Ectodermal cell (in vitro differentiated cells): Measurements from ENCODE around the gene ANKRD66. TPM values are rescaled to one million over a fixed set of nuclear protein-coding genes. Genes with fewer than 3 reads are reported as not detected.

Experiments
- H3K27ac ChIP-seq: 2 replicates; pipeline ENCODE4 v1.7.0; 2013; ENCODE audit warnings: mild to moderate bottlenecking, low read depth, low read length; ENCODE audit not compliant: insufficient read depth, poor library complexity, severe bottlenecking
- H3K27me3 ChIP-seq: 2 replicates; pipeline ENCODE4 v1.7.0; 2013; ENCODE audit warnings: mild to moderate bottlenecking, low read length; ENCODE audit not compliant: insufficient read depth, control insufficient read depth, poor library complexity, severe bottlenecking
- H3K36me3 ChIP-seq: one replicate; pipeline ENCODE4 v1.7.0; 2013; ENCODE audit warnings: low read length; ENCODE audit not compliant: control insufficient read depth, insufficient read depth
- H3K4me1 ChIP-seq: one replicate; pipeline ENCODE4 v1.7.0; 2013; ENCODE audit warnings: low read length; ENCODE audit not compliant: control insufficient read depth, insufficient read depth
- H3K4me3 ChIP-seq: 2 replicates; pipeline ENCODE4 v1.7.0; 2013; ENCODE audit warnings: low read depth, low read length, control low read depth; ENCODE audit not compliant: insufficient read depth
- H3K9me3 ChIP-seq: 2 replicates; pipeline ENCODE4 v1.7.0; 2013; ENCODE audit warnings: mild to moderate bottlenecking, low read length, moderate library complexity; ENCODE audit not compliant: control insufficient read depth
- WGBS, 2 experiments: methylation state at CpG; one replicate each; pipeline ENCODE4 v1.1.7; 2013; ENCODE audit warnings: missing lambda C conversion rate in 2 of 2; 5-methylcytosine and 5-hydroxymethylcytosine counted together
- polyA plus RNA-seq, 4 experiments: library from polyadenylated mRNA; stranded (reverse); fragments of 50-300 nt; gene quantifications; one replicate each; pipeline ENCODE4 v1.2.3, GENCODE V29; 2013

Gene ANKRD66
- polyA plus RNA-seq (2013, experiment 1 of 4): not detected
- polyA plus RNA-seq (2013, experiment 2 of 4): not detected
- not detected for polyA plus RNA-seq (2013, experiment 3 of 4)
- 0.12 TPM for polyA plus RNA-seq (2013, experiment 4 of 4)

- Histone ChIP-seq H3K27ac (no peak within 1 kb of the TSS), H3K36me3 (no peaks in the 10 kb centered on the region), H3K4me1 (no peaks in the 10 kb centered on the region), H3K4me3 (no peak within 1 kb of the TSS), H3K27me3 (no peaks in the 10 kb centered on the region), H3K9me3 (no peaks in the 10 kb centered on the region)
- 38 to 50% methylated on average over 1 of the region's 1 CpG for WGBS, 2 experiments
These were observed at the start of gene ANKRD66 for GRCh38 chr6:46746696-46747095. ANKRD66 (plus strand) TSS chr6:46746933; CDS start chr6:46751949, 5,016 bp downstream.

- Histone ChIP-seq H3K9me3 (no peaks in the 10 kb centered on the region), H3K27me3 (no peaks in the 10 kb centered on the region), H3K27ac (no peak overlapping the region), H3K4me3 (no peak overlapping the region), H3K36me3 (no peaks in the 10 kb centered on the region), H3K4me1 (no peaks in the 10 kb centered on the region)
- 100% methylated on average over 1 of the region's 1 CpG; no CpG with 5 or more reads in 1 of the 2 experiments for WGBS, 2 experiments
These were observed 46.8 kb upstream of the ANKRD66 start for GRCh38 chr6:46699970-46700369.

GRCh38 chr6:46704562-46704961, 42.2 kb upstream of the ANKRD66 start:
- Histone ChIP-seq H3K27ac (no peak overlapping the region), H3K4me1 (no peaks in the 10 kb centered on the region), H3K9me3 (no peaks in the 10 kb centered on the region), H3K4me3 (no peak overlapping the region), H3K36me3 (no peaks in the 10 kb centered on the region), H3K27me3 (no peaks in the 10 kb centered on the region)
- WGBS, 2 experiments: 45 to 46% methylated on average over 3 of the region's 3 CpGs

- Histone ChIP-seq H3K4me1 (no peaks in the 10 kb centered on the region), H3K4me3 (no peak overlapping the region), H3K36me3 (no peaks in the 10 kb centered on the region), H3K27me3 (no peaks in the 10 kb centered on the region), H3K27ac (no peak overlapping the region), H3K9me3 (no peaks in the 10 kb centered on the region)
- 75 to 95% methylated on average over 2 of the region's 2 CpGs for WGBS, 2 experiments
These were observed 40.3 kb upstream of the ANKRD66 start for GRCh38 chr6:46706464-46706863.

DNA sequence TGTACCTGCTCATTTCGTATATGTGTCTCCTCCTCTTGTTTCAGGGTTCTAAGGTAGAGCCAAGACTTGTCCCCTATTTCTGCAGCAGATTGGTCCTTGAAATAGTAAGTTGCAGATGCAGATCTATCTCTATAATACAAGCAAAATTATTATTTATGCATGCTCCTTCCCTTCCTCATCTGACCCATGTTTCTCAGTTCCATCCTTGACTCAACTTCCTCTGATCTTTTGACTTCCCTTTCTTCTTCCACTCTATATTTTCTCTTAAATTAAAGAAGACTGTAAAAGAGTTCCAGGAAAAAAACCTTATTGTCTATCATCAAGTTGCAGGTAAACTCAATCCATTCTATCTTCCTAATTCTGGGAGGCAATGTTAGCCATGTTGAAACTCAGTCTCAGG, 35.2 kb upstream of the ANKRD66 start:
- H3K27me3 ChIP-seq: no peaks in the 10 kb centered on the region
- WGBS, 2 experiments: 89 to 100% methylated on average over 1 of the region's 1 CpG
- no peak overlapping the region for H3K4me3 ChIP-seq
- no peak overlapping the region for H3K27ac ChIP-seq
- no peaks in the 10 kb centered on the region for H3K9me3 ChIP-seq
- no peaks in the 10 kb centered on the region for H3K4me1 ChIP-seq
- H3K36me3 ChIP-seq: no peaks in the 10 kb centered on the region

- no peaks in the 10 kb centered on the region for H3K9me3 ChIP-seq
- H3K4me1 ChIP-seq: no peaks in the 10 kb centered on the region
- no peak overlapping the region for H3K4me3 ChIP-seq
- no peaks in the 10 kb centered on the region for H3K36me3 ChIP-seq
- no peak overlapping the region for H3K27ac ChIP-seq
- no peaks in the 10 kb centered on the region for H3K27me3 ChIP-seq
These were observed 31.6 kb upstream of the ANKRD66 start for GRCh38 chr6:46715141-46715540.

DNA sequence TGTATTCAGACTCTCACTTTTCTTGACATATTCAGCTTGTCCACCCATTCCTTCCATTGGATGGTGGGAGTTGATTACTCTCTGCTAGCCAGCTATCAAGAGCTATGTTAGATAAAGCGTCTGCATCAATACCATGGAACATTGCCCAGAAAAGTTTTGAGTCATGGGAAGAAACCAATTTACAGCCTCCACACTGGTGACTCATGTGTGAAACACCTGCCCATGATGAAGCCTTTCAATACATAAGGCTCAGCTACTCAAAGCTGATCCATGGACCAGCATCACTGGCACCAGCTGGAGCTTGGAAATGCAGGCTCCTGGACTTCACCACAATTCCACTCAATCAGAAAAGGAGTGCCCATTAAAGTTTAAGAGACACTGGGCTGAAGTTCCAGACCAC, 27.6 kb upstream of the ANKRD66 start:
- H3K27ac ChIP-seq: no peak overlapping the region
- no peaks in the 10 kb centered on the region for H3K4me1 ChIP-seq
- H3K4me3 ChIP-seq: no peak overlapping the region
- no peaks in the 10 kb centered on the region for H3K36me3 ChIP-seq
- no peaks in the 10 kb centered on the region for H3K27me3 ChIP-seq
- H3K9me3 ChIP-seq: no peaks in the 10 kb centered on the region
- 90 to 95% methylated on average over 1 of the region's 1 CpG for WGBS, 2 experiments

GRCh38 chr6:46720401-46720800, 26.3 kb upstream of the ANKRD66 start:
- Histone ChIP-seq H3K4me1 (no peaks in the 10 kb centered on the region), H3K9me3 (no peaks in the 10 kb centered on the region), H3K27ac (no peak overlapping the region), H3K27me3 (no peaks in the 10 kb centered on the region), H3K36me3 (no peaks in the 10 kb centered on the region), H3K4me3 (no peak overlapping the region)
- WGBS, 2 experiments: 89 to 95% methylated on average over 1 of the region's 1 CpG

DNA sequence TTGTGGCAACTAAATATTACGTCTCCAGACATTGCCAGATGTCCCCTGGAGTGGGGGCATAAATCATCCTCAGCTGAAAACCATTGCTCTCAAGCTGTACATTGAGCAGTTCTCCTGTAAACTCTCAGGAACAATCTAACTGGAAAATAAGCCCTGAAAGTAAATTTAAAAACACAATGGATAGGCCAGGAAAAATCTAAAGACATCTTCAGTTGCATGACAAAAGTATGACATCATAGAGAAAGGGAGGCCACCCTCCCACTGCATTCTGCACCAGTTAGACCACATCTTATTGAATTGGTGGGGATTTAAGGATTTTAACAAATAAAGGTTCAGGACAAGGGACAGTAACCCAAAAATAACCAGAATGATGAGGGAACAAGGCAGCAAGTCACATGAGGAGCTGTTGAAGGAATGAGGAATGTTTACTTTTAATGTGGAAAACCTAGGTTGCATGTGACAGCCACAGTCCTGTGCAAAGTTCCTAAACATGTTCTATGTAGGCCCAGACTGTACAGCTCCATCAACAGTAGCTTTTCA, 16.9 kb upstream of the ANKRD66 start:
- Histone ChIP-seq H3K4me1 (no peaks in the 10 kb centered on the region), H3K9me3 (no peaks in the 10 kb centered on the region), H3K27ac (no peak overlapping the region), H3K27me3 (peaks cover 10% of the 10 kb centered on the region), H3K4me3 (no peak overlapping the region), H3K36me3 (no peaks in the 10 kb centered on the region)
- 89% methylated on average over 1 of the region's 1 CpG for WGBS, 2 experiments

DNA sequence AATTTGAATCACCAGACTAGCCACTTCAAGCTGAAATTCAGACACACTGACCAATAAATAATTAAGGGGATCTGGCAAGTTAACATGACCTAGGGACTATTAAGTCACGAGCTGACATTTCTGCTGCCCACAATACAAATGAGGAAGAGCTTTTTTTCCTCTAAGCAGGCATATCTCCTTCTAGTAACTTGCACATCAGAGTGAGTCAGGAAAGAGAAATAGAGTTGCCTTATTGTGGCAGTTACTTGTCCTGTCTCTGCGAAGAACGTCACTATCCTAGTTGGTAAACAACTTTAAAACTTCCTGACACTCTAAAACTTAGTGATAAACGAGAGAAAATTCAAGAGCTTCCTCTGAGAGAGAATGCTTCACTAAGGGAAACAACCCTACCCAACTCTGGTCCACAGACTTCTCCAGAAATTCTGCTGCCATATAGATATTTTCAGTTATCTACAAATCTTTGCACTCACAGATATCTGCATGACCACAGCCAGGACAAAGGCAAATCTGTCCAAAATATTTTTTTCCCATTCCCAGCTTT, 15.7 kb upstream of the ANKRD66 start:
- H3K36me3 ChIP-seq: no peaks in the 10 kb centered on the region
- H3K4me3 ChIP-seq: no peak overlapping the region
- H3K27ac ChIP-seq: no peak overlapping the region
- 90 to 92% methylated on average over 4 of the region's 4 CpGs for WGBS, 2 experiments
- H3K9me3 ChIP-seq: no peaks in the 10 kb centered on the region
- H3K4me1 ChIP-seq: no peaks in the 10 kb centered on the region
- peaks cover 22% of the 10 kb centered on the region for H3K27me3 ChIP-seq
